HepG2 (cell line): ENCODE measurements around the gene MBD3. TPM values are rescaled to one million over a fixed set of nuclear protein-coding genes. Genes with fewer than 3 reads are reported as not detected.

Experiments
- ATAC-seq: fragments of 200-7000 bp; cut with Tn5 transposase; 3 replicates; pipeline ENCODE4 v1.9.1; 2020; ENCODE audit warnings: mild to moderate bottlenecking, moderate library complexity
- BruUV-seq: library from RNA; stranded (reverse); fragments of 400-500 nt; replicated peaks from 2 replicates; lab custom pipeline; 2021; lab: Mats Ljungman, UMichigan
- CTCF ChIA-PET: fragments of 300-600 bp; formaldehyde crosslinking; extraction: SDS; loops from one replicate; lab custom pipeline; 2021; ENCODE audit warnings: low total read pairs, inconsistent platforms, low intra/inter-chr PET ratio; lab: Yijun Ruan, JAX
- POLR2A ChIA-PET: fragments of 350-600 bp; sonication (Branson Sonifier 250); formaldehyde crosslinking; loops from one replicate; lab custom pipeline; 2020; ENCODE audit warnings: antibody characterized with exemption, inconsistent platforms; lab: Yijun Ruan, JAX
- DNase-seq: peaks from one replicate; pipeline ENCODE4 v3.0.0-alpha.2; 2015; ENCODE audit warnings: low spot score
- FAIRE-seq: peaks from 3 replicates; lab custom pipeline; 2011; peaks lifted over from hg19 to GRCh38; lab: Jason Lieb, UNC
- H2AFZ ChIP-seq: one replicate; pipeline ENCODE4 v1.6.1; 2011; ENCODE audit warnings: low read length, inconsistent platforms
- H3K27ac ChIP-seq: fragments of 300-600 bp; 3 replicates; pipeline ENCODE4 v1.8.0; 2011; ENCODE audit warnings: mixed run types, mild to moderate bottlenecking, mixed read lengths, low read length, inconsistent platforms; ENCODE audit not compliant: insufficient read depth; ENCODE audit errors: extremely low read length
- H3K27me3 ChIP-seq, 2 experiments: fragments of 200-600 bp in 1 of 2; 2 replicates in 1 of 2; 3 replicates in 1 of 2; pipeline versions ENCODE4 v1.6.0 to v1.8.0; 2011; ENCODE audit warnings: low read length in 2 of 2, mild to moderate bottlenecking in 2 of 2, moderate library complexity in 2 of 2, inconsistent platforms in 1 of 2; ENCODE audit not compliant: insufficient read depth in 2 of 2, control insufficient read depth in 1 of 2
- H3K36me3 ChIP-seq, 2 experiments: fragments of 200-600 bp in 1 of 2; replicated peaks in 1 of 2; 2 replicates in 1 of 2; 3 replicates in 1 of 2; pipeline versions ENCODE4 v1.5.1 to v1.8.0; 2011; ENCODE audit warnings: low read length in 2 of 2, inconsistent platforms in 1 of 2; ENCODE audit not compliant: insufficient read depth in 2 of 2, control insufficient read depth in 1 of 2
- H3K4me1 ChIP-seq: 2 replicates; pipeline ENCODE4 v1.5.1; 2012; ENCODE audit warnings: low read length, inconsistent platforms; ENCODE audit not compliant: insufficient read depth
- H3K4me2 ChIP-seq: 2 replicates; pipeline ENCODE4 v1.6.0; 2011; ENCODE audit warnings: low read depth, low read length, inconsistent platforms
- H3K4me3 ChIP-seq, 3 experiments: fragments of 200-600 bp in 1 of 3; sonication (generic), shearing (Covaris generic) in 1 of 3; replicated peaks in 1 of 3; 2 replicates each; pipeline ENCODE4 v1.5.1; 2011 to 2016; ENCODE audit warnings: low read length in 3 of 3, inconsistent platforms in 2 of 3, low read depth in 2 of 3, mild to moderate bottlenecking in 2 of 3, control low read depth in 1 of 3, mixed read lengths in 1 of 3; ENCODE audit not compliant: insufficient read depth in 1 of 3
- H3K79me2 ChIP-seq: one replicate; pipeline ENCODE4 v1.6.1; 2011; ENCODE audit warnings: low read length, inconsistent platforms; ENCODE audit not compliant: insufficient read depth
- H3K9ac ChIP-seq: 2 replicates; pipeline ENCODE4 v1.6.0; 2011; ENCODE audit warnings: mild to moderate bottlenecking, low read depth, low read length, inconsistent platforms; ENCODE audit not compliant: insufficient read depth
- H3K9me3 ChIP-seq: 2 replicates; pipeline ENCODE4 v1.5.1; 2012; ENCODE audit warnings: mild to moderate bottlenecking, low read length
- H4K20me1 ChIP-seq: 2 replicates; pipeline ENCODE4 v1.6.0; 2011; ENCODE audit warnings: inconsistent platforms, mild to moderate bottlenecking, low read length, moderate library complexity; ENCODE audit not compliant: insufficient read depth
- TCF12 ChIP-seq, 2 experiments: fragments of 450-650 bp in 1 of 2; sonication (generic) in 1 of 2; formaldehyde crosslinking in 1 of 2; IDR thresholded peaks; 2 replicates each; pipeline versions ENCODE4 v1.6.1 to v1.8.0; 2017 to 2022; ENCODE audit warnings: antibody characterized with exemption in 1 of 2, mild to moderate bottlenecking in 1 of 2, missing genetic modification reagents in 1 of 2, moderate library complexity in 1 of 2
- ZNF121 ChIP-seq: sonication (generic); formaldehyde crosslinking; IDR thresholded peaks from 2 replicates; pipeline ENCODE4 v1.5.0; 2020; ENCODE audit warnings: mild to moderate bottlenecking, missing genetic modification reagents
- WGBS: methylation state at CpG from one replicate; pipeline ENCODE4 v1.1.6; 2017; ENCODE audit warnings: low lambda C conversion rate; 5-methylcytosine and 5-hydroxymethylcytosine counted together
- in situ Hi-C: cut with HindIII; loops from 2 replicates; pipeline ENCODE4 v1.10.0; 2017; ENCODE audit warnings: low pct_unique_long_range_greater_than_20kb; ENCODE audit not compliant: extremely low pct_ligation_motif_present
- intact Hi-C: fragments of 100-400 bp; cut with micrococcal nuclease; formaldehyde crosslinking; loops from one replicate; pipeline ENCODE4 v1.10.0; 2022; ENCODE audit not compliant: unreplicated experiment
- polyA plus RNA-seq, 8 experiments: library from polyadenylated mRNA; depleted of rRNA in 3 of 8; stranded (reverse) in 7 of 8; unstranded in 1 of 8; fragments of >200 nt; fragmentation: Illumina TruSeq in 4 of 8; extraction: Trizol in 4 of 8; gene quantifications; 2 replicates each; pipeline versions ENCODE4 v1.2.1 to v1.2.3, GENCODE V29; 2011 to 2016; ENCODE audit warnings: low read depth in 4 of 8, missing spikeins in 1 of 8, mixed read lengths in 1 of 8; ENCODE audit not compliant: insufficient read depth in 1 of 8
- total RNA-seq, 5 experiments: library from RNA; depleted of rRNA; stranded (reverse); fragments of >200 nt; fragmentation: Illumina TruSeq; extraction: Trizol; gene quantifications; 2 replicates each; pipeline ENCODE4 v1.2.3, GENCODE V29; 2016; ENCODE audit warnings: low read depth in 1 of 5
- TF ChIP-seq, protein P1 (sequence below): sonication (generic); formaldehyde crosslinking; IDR thresholded peaks from 2 replicates; pipeline ENCODE4 v1.9.0; 2022; ENCODE audit warnings: missing genetic modification reagents, mild to moderate bottlenecking, borderline replicate concordance
- TF ChIP-seq, protein P2 (sequence below): sonication (generic); formaldehyde crosslinking; IDR thresholded peaks from 2 replicates; pipeline ENCODE4 v1.4.0; 2020; ENCODE audit warnings: mild to moderate bottlenecking, missing genetic modification reagents
- TF ChIP-seq, protein P3 (sequence below), 2 experiments: sonication (generic) in 1 of 2; formaldehyde crosslinking in 1 of 2; IDR thresholded peaks; 2 replicates each; pipeline versions ENCODE4 v1.4.0 to v1.6.1; 2016 to 2020; ENCODE audit warnings: borderline replicate concordance in 1 of 2, low read depth in 1 of 2, mild to moderate bottlenecking in 1 of 2, missing genetic modification reagents in 1 of 2
- TF ChIP-seq, protein P4 (sequence below): sonication (generic); formaldehyde crosslinking; IDR thresholded peaks from 2 replicates; pipeline ENCODE4 v1.5.0; 2020; ENCODE audit warnings: mild to moderate bottlenecking, missing genetic modification reagents

MBD3 gene
- total and polyA plus RNA-seq, 2 of the 13 experiments (the other 11 are each of a cell fraction or from before 2014, with no cell fraction given), result 21.2 to 76.9 TPM

DNA sequence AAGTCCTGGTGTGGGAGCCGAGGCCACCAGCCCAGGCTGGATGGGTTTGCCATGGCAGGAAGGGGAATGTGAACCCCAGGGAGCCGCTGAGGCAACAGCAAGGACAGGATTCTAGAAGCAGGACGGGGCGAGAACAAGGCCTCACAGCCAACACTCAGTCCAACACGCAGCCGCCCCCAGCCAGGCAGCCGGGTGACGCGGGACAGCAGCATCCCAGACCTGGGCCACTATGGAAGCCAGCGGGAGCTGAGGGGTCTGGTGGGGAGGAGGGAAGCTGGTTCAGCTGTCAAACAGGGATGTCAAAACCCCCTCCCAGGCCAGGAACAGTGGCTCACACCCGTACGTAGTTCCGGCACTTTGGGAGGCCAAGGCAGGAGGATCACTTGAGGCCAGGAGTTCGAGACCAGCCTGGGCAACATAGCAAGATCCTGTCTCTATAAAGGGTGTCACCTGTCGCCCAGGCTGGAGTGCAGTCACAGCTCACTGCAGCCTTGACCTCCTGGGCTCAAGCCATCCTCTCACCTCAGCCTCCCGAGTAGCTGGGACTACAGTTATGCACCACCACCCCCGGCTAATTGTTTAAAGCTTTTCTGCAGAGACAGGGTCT lies 31.3 kb downstream of the MBD3 start:
- CTCF ChIA-PET, result no interaction called here
- Histone ChIP-seq H2AFZ (no peak overlapping the region), H3K4me2 (no peak overlapping the region), H3K4me1 (peaks cover 8% of the 10 kb centered on the region), H3K4me3 (no peak overlapping the region), H3K27me3 (no peaks in the 10 kb centered on the region), H3K27ac (no peak overlapping the region), H3K36me3 (peaks cover 0 to 4% of the 10 kb centered on the region in 2 experiments; a peak in 3 of 5 replicates), H3K9me3 (no peaks in the 10 kb centered on the region), H3K9ac (no peak overlapping the region), H3K79me2 (peaks cover 10% of the 10 kb centered on the region), H4K20me1 (0 out of 2 replicates have a peak, but pooled peaks cover 6% of the 10 kb centered on the region)
- DNase-seq, result no peak
- no peak for FAIRE-seq
- 97% methylated on average over 11 of the region's 17 CpGs for WGBS
- no TSS peak for BruUV-seq
- ATAC-seq, result no peak
- intact Hi-C loops, result no loop called here
- in situ Hi-C loops, result no loop called here
- POLR2A ChIA-PET, result no interaction called here
- TF ChIP-seq ZNF121 (peak; percentile 78), TCF12 (IDR thresholded peaks at IDR 0.05) (no peak), TCF12 (CRISPR knock-in tag; IDR thresholded peaks at IDR 0.05) (no peak)
- TF ChIP-seq, protein P1, sequence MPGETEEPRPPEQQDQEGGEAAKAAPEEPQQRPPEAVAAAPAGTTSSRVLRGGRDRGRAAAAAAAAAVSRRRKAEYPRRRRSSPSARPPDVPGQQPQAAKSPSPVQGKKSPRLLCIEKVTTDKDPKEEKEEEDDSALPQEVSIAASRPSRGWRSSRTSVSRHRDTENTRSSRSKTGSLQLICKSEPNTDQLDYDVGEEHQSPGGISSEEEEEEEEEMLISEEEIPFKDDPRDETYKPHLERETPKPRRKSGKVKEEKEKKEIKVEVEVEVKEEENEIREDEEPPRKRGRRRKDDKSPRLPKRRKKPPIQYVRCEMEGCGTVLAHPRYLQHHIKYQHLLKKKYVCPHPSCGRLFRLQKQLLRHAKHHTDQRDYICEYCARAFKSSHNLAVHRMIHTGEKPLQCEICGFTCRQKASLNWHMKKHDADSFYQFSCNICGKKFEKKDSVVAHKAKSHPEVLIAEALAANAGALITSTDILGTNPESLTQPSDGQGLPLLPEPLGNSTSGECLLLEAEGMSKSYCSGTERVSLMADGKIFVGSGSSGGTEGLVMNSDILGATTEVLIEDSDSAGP (CRISPR knock-in tag), result no peak
- TF ChIP-seq, protein P2, sequence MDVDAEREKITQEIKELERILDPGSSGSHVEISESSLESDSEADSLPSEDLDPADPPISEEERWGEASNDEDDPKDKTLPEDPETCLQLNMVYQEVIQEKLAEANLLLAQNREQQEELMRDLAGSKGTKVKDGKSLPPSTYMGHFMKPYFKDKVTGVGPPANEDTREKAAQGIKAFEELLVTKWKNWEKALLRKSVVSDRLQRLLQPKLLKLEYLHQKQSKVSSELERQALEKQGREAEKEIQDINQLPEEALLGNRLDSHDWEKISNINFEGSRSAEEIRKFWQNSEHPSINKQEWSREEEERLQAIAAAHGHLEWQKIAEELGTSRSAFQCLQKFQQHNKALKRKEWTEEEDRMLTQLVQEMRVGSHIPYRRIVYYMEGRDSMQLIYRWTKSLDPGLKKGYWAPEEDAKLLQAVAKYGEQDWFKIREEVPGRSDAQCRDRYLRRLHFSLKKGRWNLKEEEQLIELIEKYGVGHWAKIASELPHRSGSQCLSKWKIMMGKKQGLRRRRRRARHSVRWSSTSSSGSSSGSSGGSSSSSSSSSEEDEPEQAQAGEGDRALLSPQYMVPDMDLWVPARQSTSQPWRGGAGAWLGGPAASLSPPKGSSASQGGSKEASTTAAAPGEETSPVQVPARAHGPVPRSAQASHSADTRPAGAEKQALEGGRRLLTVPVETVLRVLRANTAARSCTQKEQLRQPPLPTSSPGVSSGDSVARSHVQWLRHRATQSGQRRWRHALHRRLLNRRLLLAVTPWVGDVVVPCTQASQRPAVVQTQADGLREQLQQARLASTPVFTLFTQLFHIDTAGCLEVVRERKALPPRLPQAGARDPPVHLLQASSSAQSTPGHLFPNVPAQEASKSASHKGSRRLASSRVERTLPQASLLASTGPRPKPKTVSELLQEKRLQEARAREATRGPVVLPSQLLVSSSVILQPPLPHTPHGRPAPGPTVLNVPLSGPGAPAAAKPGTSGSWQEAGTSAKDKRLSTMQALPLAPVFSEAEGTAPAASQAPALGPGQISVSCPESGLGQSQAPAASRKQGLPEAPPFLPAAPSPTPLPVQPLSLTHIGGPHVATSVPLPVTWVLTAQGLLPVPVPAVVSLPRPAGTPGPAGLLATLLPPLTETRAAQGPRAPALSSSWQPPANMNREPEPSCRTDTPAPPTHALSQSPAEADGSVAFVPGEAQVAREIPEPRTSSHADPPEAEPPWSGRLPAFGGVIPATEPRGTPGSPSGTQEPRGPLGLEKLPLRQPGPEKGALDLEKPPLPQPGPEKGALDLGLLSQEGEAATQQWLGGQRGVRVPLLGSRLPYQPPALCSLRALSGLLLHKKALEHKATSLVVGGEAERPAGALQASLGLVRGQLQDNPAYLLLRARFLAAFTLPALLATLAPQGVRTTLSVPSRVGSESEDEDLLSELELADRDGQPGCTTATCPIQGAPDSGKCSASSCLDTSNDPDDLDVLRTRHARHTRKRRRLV (CRISPR knock-in tag), result no peak
- TF ChIP-seq, protein P3, sequence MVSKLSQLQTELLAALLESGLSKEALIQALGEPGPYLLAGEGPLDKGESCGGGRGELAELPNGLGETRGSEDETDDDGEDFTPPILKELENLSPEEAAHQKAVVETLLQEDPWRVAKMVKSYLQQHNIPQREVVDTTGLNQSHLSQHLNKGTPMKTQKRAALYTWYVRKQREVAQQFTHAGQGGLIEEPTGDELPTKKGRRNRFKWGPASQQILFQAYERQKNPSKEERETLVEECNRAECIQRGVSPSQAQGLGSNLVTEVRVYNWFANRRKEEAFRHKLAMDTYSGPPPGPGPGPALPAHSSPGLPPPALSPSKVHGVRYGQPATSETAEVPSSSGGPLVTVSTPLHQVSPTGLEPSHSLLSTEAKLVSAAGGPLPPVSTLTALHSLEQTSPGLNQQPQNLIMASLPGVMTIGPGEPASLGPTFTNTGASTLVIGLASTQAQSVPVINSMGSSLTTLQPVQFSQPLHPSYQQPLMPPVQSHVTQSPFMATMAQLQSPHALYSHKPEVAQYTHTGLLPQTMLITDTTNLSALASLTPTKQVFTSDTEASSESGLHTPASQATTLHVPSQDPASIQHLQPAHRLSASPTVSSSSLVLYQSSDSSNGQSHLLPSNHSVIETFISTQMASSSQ (IDR thresholded peaks at IDR 0.05; ENCODE audit: low read depth), result no peak
- TF ChIP-seq, protein P3 (CRISPR knock-in tag; IDR thresholded peaks at IDR 0.05; ENCODE audit: borderline replicate concordance), result no peak
- TF ChIP-seq, protein P4, sequence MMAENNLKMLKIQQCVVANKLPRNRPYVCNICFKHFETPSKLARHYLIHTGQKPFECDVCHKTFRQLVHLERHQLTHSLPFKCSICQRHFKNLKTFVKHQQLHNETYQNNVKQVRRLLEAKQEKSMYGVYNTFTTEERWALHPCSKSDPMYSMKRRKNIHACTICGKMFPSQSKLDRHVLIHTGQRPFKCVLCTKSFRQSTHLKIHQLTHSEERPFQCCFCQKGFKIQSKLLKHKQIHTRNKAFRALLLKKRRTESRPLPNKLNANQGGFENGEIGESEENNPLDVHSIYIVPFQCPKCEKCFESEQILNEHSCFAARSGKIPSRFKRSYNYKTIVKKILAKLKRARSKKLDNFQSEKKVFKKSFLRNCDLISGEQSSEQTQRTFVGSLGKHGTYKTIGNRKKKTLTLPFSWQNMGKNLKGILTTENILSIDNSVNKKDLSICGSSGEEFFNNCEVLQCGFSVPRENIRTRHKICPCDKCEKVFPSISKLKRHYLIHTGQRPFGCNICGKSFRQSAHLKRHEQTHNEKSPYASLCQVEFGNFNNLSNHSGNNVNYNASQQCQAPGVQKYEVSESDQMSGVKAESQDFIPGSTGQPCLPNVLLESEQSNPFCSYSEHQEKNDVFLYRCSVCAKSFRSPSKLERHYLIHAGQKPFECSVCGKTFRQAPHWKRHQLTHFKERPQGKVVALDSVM (CRISPR knock-in tag), result 0 out of 2 replicates have a peak, but pooled peaks have one; percentile 56
